Smooth muscle cell (in vitro differentiated cells): ENCODE measurements around the gene LCN2. TPM values are rescaled to one million over a fixed set of nuclear protein-coding genes. Genes with fewer than 3 reads are reported as not detected.

Source experiments
- DNase-seq: peaks from one replicate; lab custom pipeline; 2025; ENCODE audit not compliant: unreplicated experiment; lab: John Stamatoyannopoulos, UW
- H2AFZ ChIP-seq: fragments of 200-600 bp; sonication (generic); 2 replicates; pipeline ENCODE4 v1.6.0; 2016; ENCODE audit warnings: antibody characterized with exemption, low read depth, mild to moderate bottlenecking
- H3F3A ChIP-seq: fragments of 200-600 bp; sonication (generic); 2 replicates; pipeline ENCODE4 v1.6.0; 2017; ENCODE audit warnings: antibody characterized with exemption, low read depth
- H3K27ac ChIP-seq: fragments of 200-600 bp; sonication (generic); 2 replicates; pipeline ENCODE4 v1.5.1; 2016; ENCODE audit warnings: low read depth, mild to moderate bottlenecking
- H3K27me3 ChIP-seq: fragments of 200-600 bp; sonication (generic); 2 replicates; pipeline ENCODE4 v1.6.1; 2016; ENCODE audit warnings: low read depth, mild to moderate bottlenecking
- H3K36me3 ChIP-seq: fragments of 200-600 bp; sonication (generic); 2 replicates; pipeline ENCODE4 v1.5.1; 2016; ENCODE audit warnings: low read depth
- H3K4me1 ChIP-seq: fragments of 200-600 bp; sonication (generic); 2 replicates; pipeline ENCODE4 v1.5.1; 2016; ENCODE audit warnings: low read depth
- H3K4me2 ChIP-seq: fragments of 200-600 bp; sonication (generic); 2 replicates; pipeline ENCODE4 v1.6.0; 2016; ENCODE audit warnings: mild to moderate bottlenecking
- H3K4me3 ChIP-seq: fragments of 200-600 bp; sonication (generic); 2 replicates; pipeline ENCODE4 v1.5.1; 2016; ENCODE audit warnings: mild to moderate bottlenecking
- H3K79me2 ChIP-seq: fragments of 200-600 bp; sonication (generic); 2 replicates; pipeline ENCODE4 v1.6.0; 2016; ENCODE audit warnings: low read depth, mild to moderate bottlenecking
- H3K9ac ChIP-seq: fragments of 200-600 bp; sonication (generic); 2 replicates; pipeline ENCODE4 v1.6.0; 2016; ENCODE audit warnings: low read depth
- H3K9me3 ChIP-seq: fragments of 200-600 bp; sonication (generic); replicated peaks from 2 replicates; pipeline ENCODE4 v1.5.1; 2016; ENCODE audit warnings: low read depth
- H4K20me1 ChIP-seq: fragments of 200-600 bp; sonication (generic); 2 replicates; pipeline ENCODE4 v1.6.0; 2016; ENCODE audit warnings: low read depth
- WGBS: methylation state at CpG from one replicate; pipeline ENCODE4 v1.1.7; 2016; ENCODE audit warnings: low lambda C conversion rate; 5-methylcytosine and 5-hydroxymethylcytosine counted together
- polyA plus RNA-seq: library from polyadenylated mRNA; unstranded; fragments of >200 nt; fragmentation: Nextera tagmentation; extraction: Ambion mirVana; gene quantifications from 2 replicates; pipeline ENCODE4 v1.2.1, GENCODE V29; 2016
- total RNA-seq: library from RNA; depleted of rRNA; stranded (reverse); fragments of >200 nt; gene quantifications from 2 replicates; pipeline ENCODE4 v1.2.3, GENCODE V29; 2014
- TF ChIP-seq, protein P1 (sequence below): fragments of 200-600 bp; sonication (generic); IDR thresholded peaks from 2 replicates; pipeline ENCODE4 v1.5.1; 2017; ENCODE audit warnings: borderline replicate concordance, mild to moderate bottlenecking, antibody characterized with exemption; ENCODE audit not compliant: insufficient read depth, poor library complexity, severe bottlenecking

Gene LCN2
- total and polyA plus RNA-seq, 2 experiments from 2014 or later = not detected

GRCh38 chr9:128187361-128187760 lies 38.1 kb downstream of the LCN2 start:
- no peak overlapping the region for H3K4me3 ChIP-seq

GRCh38 chr9:128188209-128188608 lies 39.0 kb downstream of the LCN2 start:
- Histone ChIP-seq H3K4me3 (no peak overlapping the region), H4K20me1 (no peaks in the 10 kb centered on the region), H3K79me2 (peaks cover 17% of the 10 kb centered on the region), H3F3A (no peaks in the 10 kb centered on the region), H3K36me3 (no peaks in the 10 kb centered on the region), H3K27ac (no peak overlapping the region), H3K9ac (no peak overlapping the region), H3K27me3 (no peaks in the 10 kb centered on the region), H3K4me2 (no peak overlapping the region), H3K9me3 (no peaks in the 10 kb centered on the region), H2AFZ (no peak overlapping the region), H3K4me1 (peaks cover 6% of the 10 kb centered on the region)
- TF ChIP-seq, protein P1, sequence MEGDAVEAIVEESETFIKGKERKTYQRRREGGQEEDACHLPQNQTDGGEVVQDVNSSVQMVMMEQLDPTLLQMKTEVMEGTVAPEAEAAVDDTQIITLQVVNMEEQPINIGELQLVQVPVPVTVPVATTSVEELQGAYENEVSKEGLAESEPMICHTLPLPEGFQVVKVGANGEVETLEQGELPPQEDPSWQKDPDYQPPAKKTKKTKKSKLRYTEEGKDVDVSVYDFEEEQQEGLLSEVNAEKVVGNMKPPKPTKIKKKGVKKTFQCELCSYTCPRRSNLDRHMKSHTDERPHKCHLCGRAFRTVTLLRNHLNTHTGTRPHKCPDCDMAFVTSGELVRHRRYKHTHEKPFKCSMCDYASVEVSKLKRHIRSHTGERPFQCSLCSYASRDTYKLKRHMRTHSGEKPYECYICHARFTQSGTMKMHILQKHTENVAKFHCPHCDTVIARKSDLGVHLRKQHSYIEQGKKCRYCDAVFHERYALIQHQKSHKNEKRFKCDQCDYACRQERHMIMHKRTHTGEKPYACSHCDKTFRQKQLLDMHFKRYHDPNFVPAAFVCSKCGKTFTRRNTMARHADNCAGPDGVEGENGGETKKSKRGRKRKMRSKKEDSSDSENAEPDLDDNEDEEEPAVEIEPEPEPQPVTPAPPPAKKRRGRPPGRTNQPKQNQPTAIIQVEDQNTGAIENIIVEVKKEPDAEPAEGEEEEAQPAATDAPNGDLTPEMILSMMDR = no peak
- WGBS = 91% methylated on average over 1 of the region's 1 CpG
- no peak for DNase-seq

More at GRCh38 chr9:128187361-128187760, 38.1 kb downstream of the LCN2 start:
- H3K9me3 ChIP-seq = no peaks in the 10 kb centered on the region
- no peak overlapping the region for H2AFZ ChIP-seq
- no peaks in the 10 kb centered on the region for H3K36me3 ChIP-seq
- H3K4me1 ChIP-seq = peaks cover 6% of the 10 kb centered on the region
- H4K20me1 ChIP-seq = no peaks in the 10 kb centered on the region
- H3F3A ChIP-seq = no peaks in the 10 kb centered on the region
- H3K4me2 ChIP-seq = no peak overlapping the region
- no peak overlapping the region for H3K9ac ChIP-seq
- TF ChIP-seq, protein P1 = no peak
- no peak for DNase-seq
- peaks cover 17% of the 10 kb centered on the region for H3K79me2 ChIP-seq
- 100% methylated on average over 2 of the region's 2 CpGs for WGBS
- no peak overlapping the region for H3K27ac ChIP-seq
- H3K27me3 ChIP-seq = no peaks in the 10 kb centered on the region

- TF ChIP-seq, protein P1 = no peak
- Histone ChIP-seq H3K9me3 (no peaks in the 10 kb centered on the region), H3K36me3 (no peaks in the 10 kb centered on the region), H3K27ac (no peak overlapping the region), H3K4me3 (no peak overlapping the region), H3K4me1 (peaks cover 6% of the 10 kb centered on the region), H2AFZ (no peak overlapping the region), H3F3A (peaks cover 3% of the 10 kb centered on the region), H3K9ac (no peak overlapping the region), H3K27me3 (no peaks in the 10 kb centered on the region), H4K20me1 (no peaks in the 10 kb centered on the region), H3K79me2 (peaks cover 17% of the 10 kb centered on the region), H3K4me2 (peak overlapping the region; percentile 100)
- 85% methylated on average over 2 of the region's 2 CpGs for WGBS
- no peak for DNase-seq
These were observed 40.8 kb downstream of the LCN2 start for GRCh38 chr9:128190013-128190412.

DNA sequence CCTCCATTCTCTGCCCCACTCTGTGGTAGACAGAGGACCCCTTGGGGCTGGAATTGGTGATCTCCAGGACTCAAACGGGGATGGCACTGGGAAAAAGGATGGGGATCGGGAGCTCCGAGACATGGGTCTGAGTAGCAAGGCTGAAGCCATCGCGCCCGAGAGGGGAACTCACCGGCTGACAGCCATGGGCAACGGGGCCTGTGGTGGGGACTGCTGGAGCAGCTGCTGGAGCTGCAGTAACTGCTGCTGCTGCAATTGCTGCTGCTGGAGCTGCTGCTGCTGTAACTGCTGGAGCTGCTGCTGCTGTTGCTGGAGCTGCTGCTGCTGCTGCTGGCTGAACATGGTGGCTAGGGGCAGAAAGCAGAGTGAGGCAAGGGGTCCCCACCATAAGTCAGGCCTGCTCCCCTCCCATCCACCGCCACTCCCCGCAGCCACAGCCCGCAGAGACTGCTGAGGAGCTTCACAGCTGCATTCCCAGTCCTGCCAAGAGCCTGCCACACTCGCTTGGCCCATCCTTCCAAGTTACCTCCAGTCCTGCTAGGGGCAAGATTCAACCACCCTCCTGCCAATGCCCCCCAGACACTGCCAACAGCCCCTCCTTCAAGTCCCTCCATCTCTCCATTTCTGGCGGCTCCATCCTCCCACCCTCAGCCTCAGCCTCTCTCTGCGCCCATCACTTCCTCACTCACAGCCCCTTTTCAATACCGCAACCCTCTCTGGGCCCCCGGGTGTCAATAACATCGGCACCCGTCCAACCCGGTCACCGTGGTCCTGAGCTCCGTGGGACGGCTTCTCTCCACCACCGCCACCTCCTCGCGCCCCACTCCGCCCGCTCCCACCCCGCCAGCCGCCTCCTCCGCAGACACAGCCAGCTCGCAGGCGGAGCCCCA lies 41.5 kb downstream of the LCN2 start:
- Histone ChIP-seq H3K4me3 (peak overlapping the region; percentile 93), H3K4me1 (peaks cover 6% of the 10 kb centered on the region), H4K20me1 (no peaks in the 10 kb centered on the region), H3K79me2 (peaks cover 17% of the 10 kb centered on the region), H3K27me3 (no peaks in the 10 kb centered on the region), H3K9me3 (no peaks in the 10 kb centered on the region), H3F3A (peaks cover 3% of the 10 kb centered on the region), H3K27ac (peak overlapping the region; percentile 24), H3K9ac (peak overlapping the region; percentile 90), H3K36me3 (no peaks in the 10 kb centered on the region), H2AFZ (peak overlapping the region; percentile 99), H3K4me2 (peak overlapping the region; percentile 100)
- DNase-seq = no peak
- WGBS = 41% methylated on average over 21 of the region's 32 CpGs
- TF ChIP-seq, protein P1 = no peak
